Stimulated activated CD4-positive, alpha-beta T cell treated with anti-CD3 and anti-CD28 coated beads, Interleukin-1b, Interleukin-23, amount 100 ng/mL, for 4 hours (primary cell): Measurements from ENCODE around the gene HIC1.

Source experiments
- DNase-seq, 2 donors: peaks; one replicate each; pipeline ENCODE4 v3.0.0-alpha.2; 2020; ENCODE audit warnings: low read depth in 2 of 2

Gene HIC1

DNA sequence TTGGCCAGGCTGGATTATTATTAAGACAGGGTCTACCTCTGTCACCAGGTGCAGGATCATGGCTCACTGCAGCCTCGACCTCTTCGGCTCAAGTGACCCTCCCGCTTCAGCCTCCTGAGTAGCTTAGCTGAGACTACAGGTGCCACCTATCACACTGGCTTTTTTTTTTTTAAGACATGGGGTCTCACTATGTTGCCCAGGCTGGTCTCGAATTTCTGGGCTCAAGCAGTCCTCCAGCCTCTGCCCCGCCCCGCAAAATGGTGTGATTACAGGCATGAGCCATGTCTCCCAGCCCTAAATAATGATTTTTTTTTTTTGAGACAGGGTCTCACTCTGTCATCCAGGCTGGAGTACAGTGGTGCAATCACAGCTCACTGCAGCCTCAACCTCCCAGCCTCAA, 7.3 kb upstream of the HIC1 start:
- DNase-seq = no peak

DNA sequence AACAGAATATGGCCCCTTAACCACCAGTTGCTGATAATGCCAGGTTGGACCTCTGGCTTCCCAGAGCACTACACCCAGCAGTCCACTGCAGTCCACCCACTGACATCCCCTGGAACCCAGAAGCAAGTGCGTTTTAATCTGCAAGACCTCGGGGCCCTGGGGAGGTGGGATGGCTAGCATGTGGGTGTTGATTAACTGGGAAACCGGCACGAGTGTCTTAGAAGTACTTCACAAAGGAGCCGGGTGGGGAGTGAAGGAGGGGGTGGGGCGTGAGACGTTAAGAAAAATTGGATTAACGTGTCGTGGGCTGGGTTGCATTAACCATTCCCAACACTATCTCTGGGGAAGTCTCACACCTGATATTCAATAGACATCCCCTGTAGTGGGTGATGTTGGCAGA, 6.1 kb upstream of the HIC1 start:
- DNase-seq = no peak

- DNase-seq = peak; percentile 91 to 92
Measured at GRCh38 chr17:2049333-2050299, 5.3 kb upstream of the HIC1 start.

- DNase-seq = peak; percentile 67 to 71
Measured at GRCh38 chr17:2050300-2051060, 4.4 kb upstream of the HIC1 start.

- no peak for DNase-seq
Measured at GRCh38 chr17:2051061-2051932, 3.6 kb upstream of the HIC1 start.

GRCh38 chr17:2051933-2052559, 2.9 kb upstream of the HIC1 start:
- no peak for DNase-seq

GRCh38 chr17:2053380-2054261, 1.3 kb upstream of the HIC1 start:
- peak; percentile 61 to 73 for DNase-seq

- DNase-seq = no peak
Measured at GRCh38 chr17:2054262-2054511, 716 bp upstream of the HIC1 start.

DNA sequence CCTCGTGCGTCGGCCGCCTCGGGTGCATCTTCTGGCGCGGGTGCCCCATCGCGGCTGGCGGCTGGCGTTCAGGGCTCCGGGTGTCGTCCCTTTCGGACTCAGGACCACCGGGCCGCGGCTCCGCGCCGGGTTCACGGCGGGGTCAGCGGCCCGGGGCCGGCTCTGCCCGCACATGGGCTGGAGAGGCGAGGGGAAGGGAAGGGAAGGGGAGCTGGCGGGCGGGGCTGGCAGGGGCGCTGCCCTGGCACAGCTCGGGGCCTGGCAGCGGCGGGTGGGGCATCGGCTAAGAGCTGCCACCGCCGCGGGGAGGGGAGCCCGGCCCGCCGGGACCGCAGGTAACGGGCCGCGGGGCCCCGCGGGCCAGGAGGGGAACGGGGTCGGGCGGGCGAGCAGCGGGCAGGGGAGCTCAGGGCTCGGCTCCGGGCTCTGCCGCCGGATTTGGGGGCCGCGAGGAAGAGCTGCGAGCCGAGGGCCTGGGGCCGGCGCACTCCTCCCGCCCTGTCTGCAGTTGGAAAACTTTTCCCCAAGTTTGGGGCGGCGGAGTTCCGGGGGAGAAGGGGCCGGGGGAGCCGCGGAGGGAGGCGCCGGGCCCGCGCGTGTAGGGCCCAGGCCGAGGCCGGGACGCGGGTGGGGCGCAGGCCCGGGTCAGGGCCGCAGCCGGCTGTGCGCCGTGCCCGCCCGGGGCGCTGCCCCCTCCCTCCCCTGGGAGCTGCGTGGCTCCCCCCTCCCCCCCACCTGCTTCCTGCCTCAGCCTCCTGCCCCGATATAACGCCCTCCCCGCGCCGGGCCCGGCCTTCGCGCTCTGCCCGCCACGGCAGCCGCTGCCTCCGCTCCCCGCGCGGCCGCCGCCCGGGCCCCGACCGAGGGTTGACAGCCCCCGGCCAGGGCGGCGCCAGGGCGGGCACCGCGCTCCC, 646 bp downstream of the HIC1 start:
- DNase-seq = no peak

- DNase-seq = no peak
Measured at GRCh38 chr17:2056206-2057174, 1.6 kb downstream of the HIC1 start.

GRCh38 chr17:2057175-2057759, 2.4 kb downstream of the HIC1 start:
- DNase-seq = no peak

DNA sequence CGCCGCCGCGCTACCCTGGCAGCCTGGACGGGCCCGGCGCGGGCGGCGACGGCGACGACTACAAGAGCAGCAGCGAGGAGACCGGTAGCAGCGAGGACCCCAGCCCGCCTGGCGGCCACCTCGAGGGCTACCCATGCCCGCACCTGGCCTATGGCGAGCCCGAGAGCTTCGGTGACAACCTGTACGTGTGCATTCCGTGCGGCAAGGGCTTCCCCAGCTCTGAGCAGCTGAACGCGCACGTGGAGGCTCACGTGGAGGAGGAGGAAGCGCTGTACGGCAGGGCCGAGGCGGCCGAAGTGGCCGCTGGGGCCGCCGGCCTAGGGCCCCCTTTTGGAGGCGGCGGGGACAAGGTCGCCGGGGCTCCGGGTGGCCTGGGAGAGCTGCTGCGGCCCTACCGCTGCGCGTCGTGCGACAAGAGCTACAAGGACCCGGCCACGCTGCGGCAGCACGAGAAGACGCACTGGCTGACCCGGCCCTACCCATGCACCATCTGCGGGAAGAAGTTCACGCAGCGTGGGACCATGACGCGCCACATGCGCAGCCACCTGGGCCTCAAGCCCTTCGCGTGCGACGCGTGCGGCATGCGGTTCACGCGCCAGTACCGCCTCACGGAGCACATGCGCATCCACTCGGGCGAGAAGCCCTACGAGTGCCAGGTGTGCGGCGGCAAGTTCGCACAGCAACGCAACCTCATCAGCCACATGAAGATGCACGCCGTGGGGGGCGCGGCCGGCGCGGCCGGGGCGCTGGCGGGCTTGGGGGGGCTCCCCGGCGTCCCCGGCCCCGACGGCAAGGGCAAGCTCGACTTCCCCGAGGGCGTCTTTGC, 3.1 kb downstream of the HIC1 start:
- DNase-seq = no peak

- peak in 1 of 2 donors; percentile 67 for DNase-seq
Measured at GRCh38 chr17:2058586-2059546, 4.0 kb downstream of the HIC1 start.

DNA sequence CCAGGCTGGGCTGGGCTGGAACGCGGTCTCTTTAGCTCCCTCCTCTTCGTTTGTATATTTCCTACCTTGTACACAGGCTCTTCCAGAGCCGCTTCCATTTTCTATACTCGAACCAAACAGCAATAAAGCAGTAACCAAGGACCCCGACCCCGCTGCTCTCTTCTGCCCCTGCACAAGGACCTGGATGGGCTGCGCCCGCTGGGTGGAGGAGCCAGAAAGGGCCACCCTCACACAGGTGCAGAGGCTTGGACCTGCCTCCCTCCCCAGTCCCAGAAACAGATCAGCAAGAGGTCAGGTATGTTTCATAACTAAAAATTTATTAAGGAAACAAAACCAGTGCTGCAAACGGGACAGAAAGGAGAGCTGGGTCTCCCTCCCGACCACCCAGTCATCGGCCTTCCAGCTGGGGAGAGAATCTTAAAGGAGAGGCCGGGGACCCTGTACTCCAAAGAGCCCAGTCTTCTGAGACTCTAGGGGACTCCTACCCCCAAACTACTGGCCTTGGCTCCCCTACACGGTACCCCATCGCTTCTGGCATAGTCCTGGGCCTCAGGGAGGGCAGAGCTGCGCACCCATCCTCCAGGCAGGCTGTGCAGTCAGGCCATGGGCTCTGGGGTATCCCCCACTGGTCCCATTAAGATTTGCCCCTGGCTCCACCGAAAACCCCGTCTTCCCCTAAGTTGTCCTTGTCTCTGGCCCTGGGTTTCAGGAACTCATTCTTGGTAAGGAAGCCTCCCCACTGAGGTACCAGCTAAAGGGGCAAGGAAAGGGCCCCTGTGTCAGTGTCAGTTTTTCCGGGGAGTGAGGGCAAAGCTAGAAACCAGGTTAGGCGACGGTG, 4.9 kb downstream of the HIC1 start:
- no peak for DNase-seq

GRCh38 chr17:2060385-2060658, 5.4 kb downstream of the HIC1 start:
- no peak for DNase-seq
